CD4-positive, alpha-beta T cell treated with Interleukin-21 for 1 hour (primary cell): Measurements from ENCODE around the gene LPAR3.
"Not testable (repeated sequence)": the region's sequence is repeated elsewhere in the genome, so short reads cannot be mapped to it uniquely, and the experiment has no call there.

Experiments
- DNase-seq: peaks from one replicate; pipeline ENCODE4 v3.0.0-alpha.2; 2020

The LPAR3 gene, protein sequence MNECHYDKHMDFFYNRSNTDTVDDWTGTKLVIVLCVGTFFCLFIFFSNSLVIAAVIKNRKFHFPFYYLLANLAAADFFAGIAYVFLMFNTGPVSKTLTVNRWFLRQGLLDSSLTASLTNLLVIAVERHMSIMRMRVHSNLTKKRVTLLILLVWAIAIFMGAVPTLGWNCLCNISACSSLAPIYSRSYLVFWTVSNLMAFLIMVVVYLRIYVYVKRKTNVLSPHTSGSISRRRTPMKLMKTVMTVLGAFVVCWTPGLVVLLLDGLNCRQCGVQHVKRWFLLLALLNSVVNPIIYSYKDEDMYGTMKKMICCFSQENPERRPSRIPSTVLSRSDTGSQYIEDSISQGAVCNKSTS

DNA sequence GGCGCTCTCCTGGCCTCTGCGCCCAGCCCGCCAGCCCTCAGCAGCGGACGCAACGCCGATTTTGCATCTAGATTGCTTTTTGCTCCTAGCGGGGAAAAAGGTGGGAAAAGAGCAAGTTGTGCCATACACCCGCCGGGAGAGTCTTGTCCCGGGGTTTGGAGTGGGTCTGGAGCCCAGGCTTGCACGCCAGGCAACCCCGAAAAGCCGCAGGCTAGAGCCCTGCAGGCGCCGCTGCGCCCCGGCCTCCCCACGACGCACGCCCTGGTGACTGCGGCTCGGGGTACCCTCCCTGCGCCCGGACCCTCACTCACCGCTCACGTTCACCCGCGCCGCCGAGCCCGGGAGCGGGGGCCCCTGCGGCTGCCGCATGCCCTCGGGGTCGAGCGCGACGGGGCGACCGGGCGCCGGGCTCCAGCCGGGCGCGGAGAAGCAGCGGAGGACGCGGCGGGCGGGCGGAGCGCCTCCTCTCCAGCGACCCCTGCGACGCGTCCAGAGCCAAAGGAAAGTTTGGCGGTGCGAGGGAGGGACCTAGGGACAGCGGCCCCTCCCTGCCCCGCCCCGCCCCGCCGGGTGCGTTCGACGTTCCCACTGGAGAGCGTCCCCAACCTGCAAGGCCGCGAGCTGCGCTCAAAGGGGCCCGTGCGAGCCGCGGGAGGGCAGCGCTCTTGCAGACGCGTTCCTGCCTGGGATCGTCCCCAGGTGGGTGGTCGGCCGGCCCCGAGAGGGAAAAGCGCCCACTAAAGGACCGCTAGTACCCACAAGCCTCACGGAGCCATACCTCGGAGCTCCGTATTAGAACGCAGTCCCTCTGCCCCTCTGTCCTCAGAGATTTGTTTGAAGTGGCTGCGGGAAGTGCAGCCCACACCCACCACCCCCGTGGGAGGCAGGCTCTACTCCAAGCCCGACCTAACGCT is at the start of gene LPAR3:
Gene LPAR3, minus strand, starts transcription at position 502 of the 914 bp plus-strand sequence. CDS start 27,086 bp downstream, outside the sequence.
- DNase-seq: peak; percentile 3

DNA sequence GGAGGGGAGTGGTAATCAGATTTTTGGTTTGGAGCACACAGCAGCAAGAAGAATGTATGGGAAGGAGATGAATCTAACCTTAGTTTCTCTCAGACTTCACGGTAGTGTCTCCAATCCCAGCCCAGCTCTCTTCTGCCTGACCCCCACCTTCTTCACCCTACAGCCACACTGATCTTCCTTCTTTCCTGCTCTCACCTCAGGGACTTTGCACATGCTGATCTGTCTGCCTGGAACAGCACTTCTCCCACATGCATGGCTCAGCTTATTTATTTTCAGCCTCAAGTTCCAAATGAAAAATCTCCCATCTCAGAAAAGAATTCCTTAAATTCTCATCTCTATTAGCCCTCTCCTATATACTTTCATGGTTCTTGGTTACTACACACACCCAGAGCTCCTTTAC is 48.8 kb upstream of the LPAR3 start:
- no peak for DNase-seq

DNA sequence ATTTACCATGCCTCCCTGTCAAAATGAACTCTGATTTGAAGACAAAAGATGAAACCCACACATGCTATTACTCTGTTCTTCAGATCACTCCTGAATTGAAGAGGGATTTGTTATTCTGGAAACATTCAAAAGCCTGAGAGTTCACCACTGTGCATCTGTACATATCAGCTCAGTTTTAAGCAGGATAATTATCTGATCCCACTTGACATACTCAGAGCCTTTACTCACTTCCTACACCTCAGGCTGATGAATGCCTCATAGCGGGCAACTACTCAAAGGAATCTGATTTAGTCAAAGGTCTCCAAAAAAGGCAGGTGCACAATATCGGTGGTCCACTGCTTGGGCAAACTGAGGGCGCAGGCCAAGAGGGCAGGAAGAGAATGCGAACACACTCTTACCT is 47.5 kb upstream of the LPAR3 start:
- DNase-seq: no peak

DNA sequence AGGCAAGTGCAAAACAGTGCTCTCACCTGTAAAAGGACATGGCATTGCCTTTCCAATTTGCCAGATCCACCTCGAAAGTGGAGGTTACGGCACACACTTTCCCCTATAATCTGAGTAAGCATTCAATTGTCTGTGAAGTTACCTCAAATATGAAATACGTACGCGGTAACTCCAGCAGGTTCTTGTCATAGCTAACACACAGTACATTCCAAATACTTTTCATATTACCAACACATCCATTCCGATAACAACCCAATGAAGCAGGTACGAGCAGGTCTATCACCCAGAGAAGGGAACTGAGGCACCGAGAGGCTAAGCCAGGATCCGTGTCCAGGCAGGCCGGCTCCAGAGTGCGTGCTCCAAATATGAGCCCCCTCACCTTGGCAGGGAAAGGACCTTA is 46.8 kb upstream of the LPAR3 start:
- DNase-seq: no peak

DNA sequence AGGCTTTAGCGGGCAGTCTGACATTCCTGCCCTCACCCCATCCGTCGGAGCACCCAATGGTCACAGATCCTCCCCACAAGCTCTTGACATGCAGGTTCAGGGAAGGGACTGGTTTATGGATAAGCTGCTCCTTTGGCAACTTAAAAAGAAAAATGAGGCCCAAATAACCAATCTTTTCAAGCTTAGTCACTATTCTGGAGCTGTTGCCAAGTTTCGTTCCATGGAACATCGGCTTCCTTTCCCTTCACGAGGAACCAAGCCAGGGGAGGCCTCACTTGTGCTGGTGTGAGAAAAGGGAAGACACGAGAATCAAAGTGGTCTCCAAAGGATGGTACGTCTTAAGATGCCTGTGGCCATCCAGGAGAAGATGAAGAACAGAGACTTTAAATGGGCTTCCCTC is 46.1 kb upstream of the LPAR3 start:
- no peak for DNase-seq

DNA sequence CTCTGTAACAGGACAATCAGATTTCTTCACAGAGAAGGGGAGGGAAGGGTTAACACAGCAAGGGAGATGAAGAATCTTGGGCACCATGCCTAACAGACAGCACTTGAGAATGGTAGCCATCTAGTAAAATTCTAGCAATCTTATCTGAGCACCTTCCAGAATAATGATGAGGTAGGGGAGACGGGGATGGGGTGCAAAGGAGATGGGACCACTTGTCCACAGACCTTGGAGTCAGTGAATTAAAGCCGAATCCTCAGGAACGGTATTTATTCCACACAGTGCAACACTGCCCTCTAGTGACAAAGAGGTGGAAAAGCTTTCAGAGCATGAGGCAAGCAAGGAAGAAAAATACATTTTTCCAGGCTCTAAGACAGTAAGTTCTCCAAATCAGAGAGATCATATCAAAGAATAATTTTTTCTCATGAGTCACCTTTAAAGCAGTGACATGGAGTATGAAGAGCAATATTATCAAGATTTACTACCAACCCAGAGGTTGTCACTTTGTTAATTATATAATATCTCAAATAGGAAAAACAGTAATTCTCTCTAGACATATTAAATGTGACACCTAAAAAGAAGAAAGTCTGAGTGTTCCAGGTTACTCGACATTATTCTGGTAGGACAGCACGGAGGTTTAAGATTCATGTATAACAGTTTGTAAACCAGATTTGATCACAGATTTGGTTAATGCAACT is 43.3 kb upstream of the LPAR3 start:
- DNase-seq: peak; percentile 64

DNA sequence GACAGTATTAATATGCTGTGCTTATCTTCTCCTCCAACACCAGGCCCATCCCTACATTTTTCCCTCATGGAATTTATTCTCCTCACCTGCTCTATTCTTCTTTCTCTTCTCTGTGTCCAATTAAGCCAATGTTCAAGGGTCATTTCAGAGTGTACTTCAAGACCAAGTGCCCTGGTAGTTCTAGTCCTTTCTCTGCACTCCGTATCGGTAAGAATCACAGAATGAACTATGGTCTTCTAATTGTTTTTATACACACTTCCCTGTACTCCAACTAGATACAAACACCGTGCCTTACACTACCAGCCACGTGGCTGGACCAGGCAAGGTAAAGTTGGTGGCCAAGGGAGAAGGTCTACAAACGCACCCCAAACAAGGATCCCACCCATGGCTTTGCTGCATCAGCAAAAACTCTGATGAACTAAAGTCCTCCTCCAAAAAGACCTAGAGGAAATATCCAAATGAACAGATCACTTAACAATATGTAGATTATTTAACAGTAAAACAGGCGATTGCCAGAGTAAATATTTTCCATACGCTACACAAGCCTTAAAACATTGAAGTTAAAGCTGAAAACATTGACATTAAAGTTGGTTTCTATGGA is 40.1 kb upstream of the LPAR3 start:
- DNase-seq: no peak

DNA sequence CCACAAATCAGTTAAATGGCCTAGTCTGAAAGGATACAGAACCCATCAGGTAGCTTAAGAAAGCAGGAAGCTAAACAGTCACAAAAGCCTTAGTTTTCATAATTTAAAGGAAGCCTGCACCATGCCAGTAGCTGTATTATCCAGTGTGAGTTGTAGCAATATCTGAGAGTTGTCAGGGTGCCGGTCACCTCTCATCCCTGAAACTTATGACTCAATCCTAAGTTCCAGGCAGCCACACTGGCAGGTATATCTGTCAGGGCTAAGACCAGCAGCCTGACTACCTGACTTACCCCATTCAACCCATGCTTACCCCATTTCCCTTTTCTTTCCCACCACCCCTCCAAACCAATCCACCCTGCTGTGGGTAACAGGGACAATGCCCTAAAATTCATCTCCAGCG is 37.8 kb upstream of the LPAR3 start:
- no peak for DNase-seq

DNA sequence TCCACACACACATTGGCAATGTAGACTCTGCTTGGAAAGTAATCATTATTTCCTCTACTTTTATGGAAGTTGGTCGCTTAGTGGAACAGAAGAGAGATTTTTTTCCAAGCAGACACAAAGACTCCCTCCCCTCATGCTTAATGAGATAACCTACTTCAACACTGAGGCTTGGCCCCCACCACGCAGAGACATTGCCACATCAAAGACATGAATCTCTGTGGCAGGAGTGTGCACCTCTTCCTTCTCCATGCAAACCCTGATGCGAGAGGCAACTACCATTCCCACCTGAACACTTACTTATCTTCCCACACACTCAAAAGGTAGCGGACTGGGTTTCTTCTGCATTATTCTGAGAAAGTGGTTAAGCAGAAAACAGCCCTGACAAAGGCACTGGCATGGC is 37.3 kb upstream of the LPAR3 start:
- DNase-seq: peak; percentile 5

DNA sequence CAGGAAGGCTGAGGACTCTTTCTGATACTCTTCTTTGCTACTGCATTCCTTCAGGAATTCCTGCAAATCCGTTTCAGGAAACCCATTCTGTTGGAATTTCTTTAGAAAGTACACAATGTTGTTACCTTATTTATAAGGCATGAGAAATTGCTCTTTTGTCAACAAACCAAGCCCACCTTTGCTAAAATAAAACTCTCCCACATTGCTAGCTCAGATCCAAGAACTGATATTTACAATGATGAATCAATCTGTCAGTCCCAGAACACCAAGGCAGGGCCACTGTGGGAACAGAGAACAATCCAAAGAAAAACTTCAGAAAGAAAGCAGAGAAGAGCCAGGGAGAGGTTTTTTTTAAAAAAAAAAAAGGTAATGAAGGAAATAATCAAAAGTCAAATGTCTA is 36.6 kb upstream of the LPAR3 start:
- no peak for DNase-seq

DNA sequence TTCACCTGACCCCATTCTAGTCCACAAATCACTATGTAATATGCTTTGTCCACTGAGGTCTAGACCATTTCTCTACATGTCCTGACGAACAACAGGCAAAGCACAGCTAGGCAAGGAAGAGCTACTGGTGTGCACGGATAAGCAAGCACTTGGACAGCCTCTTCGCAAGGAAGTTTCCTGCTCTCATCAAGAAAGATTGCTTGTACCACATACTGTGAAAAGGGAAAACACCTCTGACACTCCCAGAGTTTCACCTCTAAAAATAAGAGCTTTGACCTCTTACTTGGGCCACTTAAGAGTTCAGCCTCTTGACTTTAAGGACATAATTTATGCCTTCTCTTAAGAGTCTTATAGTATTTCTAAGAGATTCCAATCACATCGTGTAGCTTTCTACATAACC is 36.0 kb upstream of the LPAR3 start:
- DNase-seq: no peak

DNA sequence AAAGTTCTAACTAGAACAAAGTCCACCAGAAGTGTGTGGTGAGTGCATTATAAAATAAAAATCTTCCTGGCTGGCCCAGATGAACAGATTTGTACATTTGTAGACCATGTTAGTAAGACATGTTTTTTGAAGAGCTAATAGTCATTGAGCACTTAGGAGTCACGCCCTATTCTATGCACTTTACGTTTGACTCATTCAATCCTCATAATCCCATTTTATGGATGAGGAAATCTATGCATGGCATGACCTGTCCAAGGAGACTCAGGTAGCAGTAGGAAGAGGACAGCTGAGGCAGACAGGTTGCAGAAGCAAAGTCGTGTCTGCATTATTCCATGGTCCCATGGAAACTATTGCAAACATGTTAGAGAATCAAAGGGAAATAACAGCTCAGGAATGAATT is 30.3 kb upstream of the LPAR3 start:
- DNase-seq: no peak

DNA sequence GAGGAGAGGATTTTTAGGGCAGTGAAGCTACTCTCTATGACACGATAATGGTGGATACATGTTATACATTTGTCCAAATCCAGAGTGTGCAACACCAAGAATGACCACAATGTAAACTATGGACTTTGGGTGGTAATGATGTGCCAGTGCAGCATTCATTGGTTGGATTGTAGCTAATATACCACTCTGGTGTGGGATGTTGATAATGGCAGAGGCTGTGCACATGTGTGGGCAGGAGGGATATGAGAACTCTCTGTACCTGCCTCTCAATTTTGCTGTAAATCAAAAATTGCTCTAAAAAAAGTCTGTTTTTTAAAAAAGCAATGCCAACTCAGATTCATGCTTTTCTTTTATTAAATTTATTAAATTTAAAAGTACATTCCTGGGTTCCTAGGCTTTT is 27.2 kb upstream of the LPAR3 start:
- DNase-seq: no peak

DNA sequence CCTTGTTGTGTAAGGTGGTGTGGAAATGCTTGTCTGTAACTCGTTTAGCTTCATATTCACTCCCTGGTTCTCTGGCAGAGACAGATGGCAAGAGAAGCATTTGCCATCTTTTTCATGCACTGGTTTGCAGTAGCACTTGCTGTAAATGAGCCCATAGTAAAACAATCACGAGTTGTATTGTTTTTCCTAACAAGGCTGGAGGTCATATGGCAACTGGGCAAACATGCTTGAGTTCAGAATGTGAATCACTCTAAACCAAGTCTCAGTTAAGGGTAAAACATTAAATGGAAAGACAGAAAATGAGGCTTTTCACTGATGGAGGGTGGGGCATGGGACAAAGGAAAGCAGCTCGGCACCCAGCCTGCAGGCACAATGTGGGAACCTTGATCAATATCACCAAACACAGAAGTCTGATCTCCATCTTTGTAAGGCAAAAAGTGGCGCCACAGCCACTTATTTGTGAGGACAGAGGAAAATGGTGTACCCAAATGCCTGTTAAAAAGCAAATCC is 26.5 kb upstream of the LPAR3 start:
- DNase-seq: no peak

DNA sequence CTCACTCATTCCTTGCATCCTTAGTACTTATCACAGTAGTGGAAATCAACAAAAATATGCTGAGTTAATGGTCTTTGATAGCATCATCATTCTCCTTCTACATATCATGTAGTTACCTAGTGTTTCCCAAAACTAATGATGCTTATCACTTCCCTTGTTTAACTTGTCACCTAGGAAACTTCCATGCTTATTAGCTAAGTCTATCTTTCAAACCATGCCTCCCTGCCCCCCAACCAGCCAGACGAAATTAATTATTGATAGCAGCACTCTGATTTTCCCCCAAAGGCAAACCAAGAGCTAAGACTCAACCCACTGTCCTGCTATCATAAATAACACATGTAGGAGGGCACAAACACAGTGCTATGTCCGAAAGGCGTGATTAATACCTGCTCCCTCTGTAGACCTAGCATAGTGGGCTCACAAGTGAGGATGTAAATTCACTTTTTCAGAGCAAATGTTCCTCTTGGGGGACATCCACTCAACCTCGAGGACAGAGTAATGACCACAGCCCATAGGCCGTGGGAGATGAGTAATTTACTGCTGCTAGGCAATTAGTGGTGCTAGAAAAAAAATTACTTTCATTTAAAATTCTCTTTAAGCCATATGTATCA is 25.8 kb upstream of the LPAR3 start:
- no peak for DNase-seq

DNA sequence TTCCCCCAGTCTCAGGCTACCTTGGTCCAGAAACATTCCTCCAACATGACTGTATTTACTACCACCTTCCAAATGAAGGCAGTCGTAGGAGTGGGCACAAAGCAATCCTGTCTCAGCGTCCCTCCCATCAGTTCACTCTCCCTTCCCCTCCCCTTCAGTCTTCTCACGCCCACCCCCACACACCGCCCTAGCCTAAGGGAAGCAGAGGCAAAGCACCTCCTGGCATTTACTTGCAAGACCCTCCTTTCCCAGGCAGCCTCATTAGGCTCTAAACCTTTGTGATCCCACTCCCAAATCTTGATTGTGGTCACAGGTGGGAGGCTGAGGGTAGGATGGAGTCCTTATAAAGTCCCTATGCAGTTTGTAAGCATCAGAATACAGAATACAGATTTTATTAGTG is 23.9 kb upstream of the LPAR3 start:
- DNase-seq: no peak

DNA sequence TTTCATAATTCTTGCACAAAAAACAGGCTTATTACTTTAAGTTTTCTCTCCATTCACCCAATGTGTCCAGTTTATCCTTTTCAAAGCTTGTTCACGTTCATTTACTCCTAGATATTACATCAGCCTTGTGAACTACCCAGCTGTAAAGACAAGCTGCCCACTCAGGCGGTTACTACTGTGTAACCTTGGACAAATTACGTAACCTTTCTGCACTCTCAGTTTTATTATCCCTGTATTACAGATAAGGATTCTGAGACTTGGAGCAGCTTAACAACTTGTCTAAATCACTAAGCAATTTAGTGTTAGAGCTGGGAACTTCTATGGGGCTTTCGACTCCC is 20.5 kb upstream of the LPAR3 start:
- DNase-seq: no peak

DNA sequence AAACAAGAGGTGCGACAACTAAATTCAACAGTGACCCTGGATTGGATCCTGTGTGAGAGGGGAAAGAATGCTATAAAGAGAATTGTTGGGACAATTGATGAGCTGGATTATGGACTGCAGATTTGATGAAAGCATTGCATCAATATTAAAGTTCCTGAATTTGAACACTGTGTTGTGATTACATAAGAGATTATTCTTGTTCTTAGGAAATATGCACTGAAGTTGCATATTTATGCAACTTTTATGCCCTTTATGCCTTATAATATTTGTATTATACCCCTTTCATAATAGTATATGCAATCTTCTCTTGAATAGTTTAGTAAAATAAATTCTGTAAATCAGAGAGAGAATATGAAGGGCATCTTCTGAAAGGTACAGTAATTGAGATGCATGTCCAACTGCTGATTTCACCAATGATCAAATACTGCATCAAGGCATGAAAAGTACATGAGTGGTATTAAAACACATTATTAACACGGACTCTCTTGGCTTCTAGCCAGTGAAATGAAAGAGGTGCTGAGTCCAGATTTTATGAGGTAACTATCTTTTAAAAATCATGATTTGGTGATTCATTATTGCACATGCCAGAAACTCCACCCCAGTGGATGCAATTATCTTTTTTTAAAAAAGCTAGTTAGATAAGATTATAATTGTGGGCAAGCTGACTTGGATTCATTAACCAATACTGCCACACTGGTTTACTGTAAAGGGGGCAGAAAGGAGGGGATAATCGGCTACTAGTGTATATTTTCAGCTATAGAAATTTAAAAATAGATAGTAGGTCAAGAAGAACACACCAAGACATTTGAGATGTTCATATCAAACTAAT is 19.9 kb upstream of the LPAR3 start:
- no peak for DNase-seq

DNA sequence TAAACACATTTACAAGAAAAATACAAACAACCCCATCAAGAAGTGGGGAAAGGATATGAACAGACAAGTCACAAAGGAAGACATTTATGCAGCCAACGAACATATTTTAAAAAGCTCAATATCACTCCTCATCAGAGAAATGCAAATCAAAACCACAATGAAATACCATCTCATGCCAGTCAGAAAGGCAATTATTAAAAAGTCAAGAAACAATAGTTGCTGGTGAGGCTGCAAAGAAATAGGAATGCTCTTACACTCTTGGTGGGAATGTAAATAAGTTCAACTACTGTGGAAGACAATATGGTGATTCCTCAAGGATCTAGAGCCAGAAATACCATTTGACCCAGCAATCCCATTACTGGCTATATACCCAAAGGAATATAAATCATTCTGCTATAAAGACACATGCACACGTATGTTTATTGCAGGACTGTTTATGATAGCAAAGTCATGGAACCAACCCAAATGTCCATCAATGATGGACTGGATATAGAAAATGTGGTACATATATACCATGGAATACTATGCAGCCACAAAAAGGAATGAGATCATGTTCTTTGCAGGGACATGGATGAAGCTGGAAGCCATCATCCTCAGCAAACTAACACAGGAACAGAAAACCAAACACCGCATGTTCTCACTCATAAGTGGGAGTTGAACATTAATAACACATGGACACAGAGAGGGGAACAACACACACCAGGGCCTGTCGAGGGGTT is 15.9 kb upstream of the LPAR3 start:
- DNase-seq: not testable (repeated sequence)

DNA sequence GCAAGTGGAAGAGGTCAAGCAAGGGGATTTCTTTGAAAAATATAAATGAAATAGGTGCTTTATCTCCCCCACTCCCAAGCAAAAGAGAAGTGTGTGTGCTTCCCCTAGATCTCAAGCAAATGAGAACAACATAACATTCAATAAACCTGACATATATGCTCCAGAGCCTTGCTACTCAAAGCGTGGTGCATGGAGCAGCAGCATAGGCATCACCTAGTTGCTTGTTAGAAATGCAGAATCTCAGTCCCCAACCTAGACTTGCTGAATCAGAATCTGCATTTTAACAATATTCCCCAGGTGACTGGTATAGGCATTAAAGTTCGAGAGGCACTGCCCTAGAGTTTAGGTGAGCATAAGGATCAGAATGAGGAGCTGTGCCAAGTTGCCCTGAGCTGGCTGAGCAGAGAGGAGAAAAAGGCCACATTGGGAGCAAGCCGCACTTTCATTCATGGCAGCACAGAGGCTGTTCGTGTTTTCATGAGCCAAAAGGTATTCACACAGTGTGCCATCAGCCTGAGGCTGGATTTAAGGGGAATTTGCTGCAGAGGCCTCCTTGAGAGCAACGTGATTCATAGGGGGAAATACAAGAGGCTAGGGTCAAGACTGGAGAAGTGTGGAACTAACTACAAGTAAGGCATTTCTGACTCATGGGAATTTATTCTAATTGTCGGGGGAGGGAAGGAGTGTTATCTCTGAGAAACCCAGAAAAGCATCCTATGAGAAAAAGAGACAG is 14.3 kb upstream of the LPAR3 start:
- no peak for DNase-seq
